C4-2B (cell line): ENCODE results near the gene LRBA.

Experiments
- ZFX ChIP-seq: fragments of 450-650 bp; IDR thresholded peaks from 2 replicates; pipeline ENCODE4 v1.6.1; 2017
- TF ChIP-seq, protein P1 (sequence below): fragments of 450-650 bp; conservative IDR thresholded peaks from 2 replicates; pipeline ENCODE4 v1.5.1; 2017; ENCODE audit warnings: mild to moderate bottlenecking

DNA sequence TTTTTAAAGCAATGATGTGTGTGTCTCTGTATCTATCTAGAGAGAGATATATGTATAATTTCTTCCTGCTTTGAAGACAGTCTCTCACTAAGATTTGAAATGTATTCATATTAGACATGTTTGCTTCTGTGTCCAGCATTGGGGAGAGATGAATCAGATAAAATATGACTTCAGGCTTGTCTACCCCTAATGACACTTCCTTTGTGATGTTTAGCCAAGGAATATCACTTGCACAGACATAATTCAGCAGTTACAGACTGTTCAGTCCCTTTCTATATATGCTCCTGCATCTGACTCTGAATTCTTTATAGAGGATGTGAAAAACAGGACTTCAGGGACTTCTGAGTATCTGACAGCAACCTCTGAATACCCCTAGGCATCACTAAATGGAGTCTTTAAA, 778.5 kb downstream of the LRBA start:
- TF ChIP-seq, protein P1, sequence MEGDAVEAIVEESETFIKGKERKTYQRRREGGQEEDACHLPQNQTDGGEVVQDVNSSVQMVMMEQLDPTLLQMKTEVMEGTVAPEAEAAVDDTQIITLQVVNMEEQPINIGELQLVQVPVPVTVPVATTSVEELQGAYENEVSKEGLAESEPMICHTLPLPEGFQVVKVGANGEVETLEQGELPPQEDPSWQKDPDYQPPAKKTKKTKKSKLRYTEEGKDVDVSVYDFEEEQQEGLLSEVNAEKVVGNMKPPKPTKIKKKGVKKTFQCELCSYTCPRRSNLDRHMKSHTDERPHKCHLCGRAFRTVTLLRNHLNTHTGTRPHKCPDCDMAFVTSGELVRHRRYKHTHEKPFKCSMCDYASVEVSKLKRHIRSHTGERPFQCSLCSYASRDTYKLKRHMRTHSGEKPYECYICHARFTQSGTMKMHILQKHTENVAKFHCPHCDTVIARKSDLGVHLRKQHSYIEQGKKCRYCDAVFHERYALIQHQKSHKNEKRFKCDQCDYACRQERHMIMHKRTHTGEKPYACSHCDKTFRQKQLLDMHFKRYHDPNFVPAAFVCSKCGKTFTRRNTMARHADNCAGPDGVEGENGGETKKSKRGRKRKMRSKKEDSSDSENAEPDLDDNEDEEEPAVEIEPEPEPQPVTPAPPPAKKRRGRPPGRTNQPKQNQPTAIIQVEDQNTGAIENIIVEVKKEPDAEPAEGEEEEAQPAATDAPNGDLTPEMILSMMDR = no peak
- TF ChIP-seq ZFX = no peak
